COLO829 (cell line): ENCODE data around the gene TMX2.
"Not testable (repeated sequence)": the region's sequence is repeated elsewhere in the genome, so short reads cannot be mapped to it uniquely, and the experiment has no call there.

Source experiments
- DNase-seq: peaks from one replicate; pipeline ENCODE4 v3.0.0; 2012; ENCODE audit warnings: low spot score

The TMX2 gene

DNA sequence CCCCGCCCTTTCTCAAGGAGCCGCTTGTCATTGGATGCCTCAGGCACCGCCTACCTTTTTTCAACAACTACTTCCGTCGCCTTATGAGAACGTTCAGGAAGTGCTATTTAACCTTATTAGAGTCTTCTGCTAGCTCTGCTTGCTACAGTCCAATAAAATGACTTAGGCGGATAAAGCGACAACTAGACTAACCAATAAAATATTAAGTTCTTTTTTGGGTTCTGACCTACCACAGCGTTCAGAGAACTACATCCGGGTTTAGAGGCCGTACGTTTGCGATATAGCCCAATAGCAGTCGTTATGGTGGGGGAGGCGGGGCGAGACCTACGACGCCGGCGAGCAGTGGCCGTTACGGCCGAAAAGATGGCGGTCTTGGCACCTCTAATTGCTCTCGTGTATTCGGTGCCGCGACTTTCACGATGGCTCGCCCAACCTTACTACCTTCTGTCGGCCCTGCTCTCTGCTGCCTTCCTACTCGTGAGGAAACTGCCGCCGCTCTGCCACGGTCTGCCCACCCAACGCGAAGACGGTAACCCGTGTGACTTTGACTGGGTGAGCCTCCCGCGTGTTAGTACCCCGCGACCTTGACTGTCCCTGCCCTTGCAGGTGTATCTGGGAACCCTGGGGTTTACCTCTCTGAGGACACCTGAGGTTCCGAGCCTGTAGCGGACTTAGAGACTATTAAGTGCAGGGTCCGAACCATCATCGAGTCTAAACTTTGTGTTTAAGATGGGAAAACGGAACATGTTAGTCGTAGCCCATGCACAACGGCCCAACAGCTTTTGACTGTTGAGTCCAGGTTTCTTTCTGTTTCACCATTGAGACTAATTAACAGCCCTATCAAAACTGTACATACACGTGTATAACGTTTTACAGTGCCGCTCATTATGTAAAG, at the start of gene TMX2:
Gene TMX2, plus strand, starts transcription at position 338 of the 895 bp plus-strand sequence. Its CDS starts 26 bp downstream, at position 364.
- DNase-seq = peak; percentile 94

- DNase-seq = no peak
These were observed 49.5 kb upstream of the TMX2 start for GRCh38 chr11:57662893-57663292.

GRCh38 chr11:57663975-57664374, 48.4 kb upstream of the TMX2 start:
- DNase-seq = no peak

- DNase-seq = peak; percentile 97
These were observed 45.2 kb upstream of the TMX2 start for GRCh38 chr11:57667117-57667735.

DNA sequence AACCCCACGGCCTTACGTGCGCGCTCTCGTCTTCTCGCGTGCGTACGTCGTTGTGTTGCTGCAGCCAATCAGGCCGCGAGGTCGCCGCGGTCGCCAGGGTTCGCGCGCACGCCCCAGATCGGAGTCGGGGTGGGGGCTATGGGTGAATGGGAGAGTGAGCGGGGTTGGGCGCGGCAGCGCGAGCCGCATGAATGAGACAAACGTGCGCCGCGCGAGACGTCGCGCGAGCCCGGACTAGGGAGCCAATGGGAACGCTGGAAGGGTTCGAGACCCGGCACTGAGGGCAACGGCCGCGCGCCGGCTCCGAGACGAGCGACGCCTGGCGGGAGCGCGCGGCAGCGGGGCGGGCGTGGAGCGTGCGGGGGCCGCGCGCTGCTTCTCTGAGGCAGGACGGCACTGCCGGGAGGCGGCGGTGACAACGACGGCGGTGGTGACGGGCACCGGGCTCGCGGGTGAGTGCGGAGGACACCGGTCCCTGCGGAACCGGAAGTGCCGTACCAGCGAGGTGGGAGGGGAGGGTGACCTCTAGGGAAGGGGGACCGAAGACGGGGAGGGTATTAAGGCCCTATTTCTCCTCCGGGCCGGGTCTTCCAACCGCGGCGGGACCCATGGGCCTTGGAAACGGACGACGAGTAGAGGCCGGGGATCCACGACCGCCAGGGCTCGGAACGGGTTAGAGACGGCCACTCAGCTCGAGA, 44.5 kb upstream of the TMX2 start, which contains the start of gene ZDHHC5:
Gene ZDHHC5, plus strand, starts transcription at position 379 of the 698 bp plus-strand sequence. CDS start 4,977 bp downstream, outside the sequence.
- DNase-seq = peak; percentile 98

DNA sequence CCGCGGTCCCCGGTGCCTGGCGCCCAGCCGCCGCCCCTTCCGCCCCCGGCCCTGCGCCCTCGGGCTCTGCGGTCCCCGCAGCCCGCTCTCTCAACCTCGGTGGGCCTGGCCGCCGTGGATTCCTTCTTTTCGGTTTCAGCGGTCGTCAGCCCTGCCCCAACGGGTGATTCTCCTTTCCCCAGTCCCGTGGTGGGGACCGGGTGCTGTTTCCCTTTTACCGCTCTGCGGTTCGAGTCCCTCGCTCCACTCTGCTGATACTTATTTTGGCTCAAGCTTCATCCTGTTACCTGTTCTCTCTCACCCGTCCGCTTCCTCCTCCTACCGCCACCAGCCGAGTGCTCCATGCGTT, 44.0 kb upstream of the TMX2 start:
- DNase-seq = no peak

GRCh38 chr11:57674251-57674650, 38.1 kb upstream of the TMX2 start:
- DNase-seq = no peak

GRCh38 chr11:57675176-57675941, 37.0 kb upstream of the TMX2 start:
- no peak for DNase-seq

- no peak for DNase-seq
These were observed 33.0 kb upstream of the TMX2 start for GRCh38 chr11:57679396-57679795.

- no peak for DNase-seq
These were observed 31.9 kb upstream of the TMX2 start for GRCh38 chr11:57680552-57680874.

DNA sequence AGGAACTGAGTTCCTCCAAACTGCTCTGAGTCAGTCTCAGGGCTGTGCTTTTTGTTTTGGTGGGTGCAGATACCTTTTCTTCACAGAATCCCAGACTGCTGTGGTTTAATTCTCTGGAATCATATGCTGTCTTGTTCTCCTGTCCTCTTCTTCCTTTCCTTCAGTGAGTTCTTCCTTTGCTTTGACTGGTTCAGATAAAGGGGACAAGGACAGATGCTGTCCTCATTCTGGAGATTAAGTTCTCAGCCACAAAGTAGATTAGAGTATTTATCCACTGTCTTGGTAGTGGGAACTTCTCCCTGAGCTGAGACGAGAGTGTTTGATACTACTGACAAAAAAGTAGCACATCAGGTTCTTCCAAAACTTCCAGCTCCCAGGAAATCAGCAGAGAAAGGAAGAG, 31.2 kb upstream of the TMX2 start:
- no peak for DNase-seq

DNA sequence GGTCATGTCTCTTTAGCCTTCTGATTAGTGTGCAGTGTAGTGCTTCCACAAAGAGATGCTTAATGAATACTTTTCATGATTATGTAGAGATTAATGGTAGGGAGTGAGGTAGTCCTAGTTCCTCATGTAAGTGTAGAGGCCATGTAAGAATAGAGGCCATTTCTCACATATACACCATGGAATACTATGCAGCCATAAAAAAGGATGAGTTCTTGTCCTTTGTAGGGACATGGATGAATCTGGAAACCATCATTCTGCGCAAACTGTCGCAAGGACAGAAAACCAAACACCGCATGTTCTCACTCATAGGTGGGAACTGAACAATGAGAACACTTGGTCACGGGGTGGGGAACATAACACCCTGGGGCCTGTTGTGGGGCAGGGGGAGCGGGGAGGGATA, 21.9 kb upstream of the TMX2 start:
- DNase-seq = not testable (repeated sequence)

DNA sequence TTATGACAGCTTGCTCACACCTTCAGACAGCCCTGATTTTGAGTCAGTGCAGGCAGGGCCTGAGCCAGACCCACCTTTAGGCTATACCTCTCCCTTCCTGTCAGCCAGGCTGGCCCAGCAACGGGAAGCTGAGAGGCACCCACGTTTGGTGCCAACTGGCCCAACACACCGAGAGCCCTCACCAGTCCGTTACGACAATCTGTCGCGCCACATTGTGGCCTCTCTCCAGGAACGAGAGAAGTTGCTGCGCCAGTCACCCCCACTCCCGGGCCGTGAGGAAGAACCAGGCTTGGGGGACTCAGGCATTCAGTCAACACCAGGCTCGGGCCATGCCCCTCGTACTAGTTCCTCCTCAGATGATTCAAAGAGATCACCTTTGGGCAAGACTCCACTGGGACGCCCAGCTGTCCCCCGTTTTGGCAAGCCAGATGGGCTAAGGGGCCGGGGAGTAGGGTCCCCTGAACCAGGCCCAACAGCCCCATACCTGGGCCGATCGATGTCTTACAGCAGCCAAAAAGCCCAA, 13.5 kb upstream of the TMX2 start:
- DNase-seq = no peak

GRCh38 chr11:57699813-57700212, 12.6 kb upstream of the TMX2 start:
- no peak for DNase-seq

DNA sequence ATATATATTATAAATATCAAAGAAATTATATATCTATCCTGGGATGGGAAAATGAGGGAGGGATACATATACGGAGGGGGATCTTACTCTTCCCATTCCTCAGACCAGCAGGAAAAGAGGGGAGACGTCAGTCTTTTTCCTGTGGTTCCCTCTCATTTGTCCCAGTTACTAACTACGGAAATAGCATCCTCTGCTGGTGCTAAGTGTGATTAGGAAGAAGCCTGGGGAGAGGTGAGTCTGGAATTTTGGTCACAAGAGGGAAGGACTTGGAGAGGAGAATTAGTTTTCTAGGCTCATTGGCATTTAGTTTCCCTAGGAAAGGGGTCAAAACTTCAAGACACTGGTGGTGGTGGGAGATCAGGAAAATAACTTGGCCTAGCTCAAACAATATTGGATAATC, 12.0 kb upstream of the TMX2 start:
- DNase-seq = no peak

GRCh38 chr11:57703341-57703740, 9.1 kb upstream of the TMX2 start:
- DNase-seq = no peak

- no peak for DNase-seq
These were observed 7.5 kb upstream of the TMX2 start for GRCh38 chr11:57704932-57705331.

- not testable (repeated sequence) for DNase-seq
These were observed 7.0 kb upstream of the TMX2 start for GRCh38 chr11:57705432-57705831.

DNA sequence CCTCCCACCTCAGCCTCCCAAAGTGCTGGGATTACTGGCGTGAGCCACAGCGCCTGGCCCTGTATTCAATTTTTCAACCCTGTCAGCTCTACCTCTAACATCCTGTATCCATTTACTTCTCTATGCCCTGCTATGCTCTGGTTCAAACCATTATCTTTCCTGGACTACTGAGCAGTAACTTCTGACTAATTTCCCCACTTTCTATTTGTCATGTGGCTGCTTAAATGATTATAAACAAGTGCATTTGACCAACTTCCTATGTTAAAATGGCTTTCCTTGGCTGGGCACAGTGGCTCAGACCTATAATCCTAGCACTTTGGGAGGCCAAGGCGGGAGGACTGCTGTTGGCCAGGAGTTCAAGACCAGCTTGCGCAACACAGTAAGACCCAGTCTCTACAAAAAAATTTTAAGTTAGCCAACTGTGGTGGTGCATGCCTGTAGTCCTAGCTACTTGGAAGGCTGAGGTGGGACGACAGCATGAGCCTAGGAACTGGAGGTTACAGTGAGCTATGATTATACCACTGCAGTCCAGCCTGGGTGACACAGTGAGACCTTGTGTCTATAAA, 2.5 kb upstream of the TMX2 start:
- DNase-seq = no peak

DNA sequence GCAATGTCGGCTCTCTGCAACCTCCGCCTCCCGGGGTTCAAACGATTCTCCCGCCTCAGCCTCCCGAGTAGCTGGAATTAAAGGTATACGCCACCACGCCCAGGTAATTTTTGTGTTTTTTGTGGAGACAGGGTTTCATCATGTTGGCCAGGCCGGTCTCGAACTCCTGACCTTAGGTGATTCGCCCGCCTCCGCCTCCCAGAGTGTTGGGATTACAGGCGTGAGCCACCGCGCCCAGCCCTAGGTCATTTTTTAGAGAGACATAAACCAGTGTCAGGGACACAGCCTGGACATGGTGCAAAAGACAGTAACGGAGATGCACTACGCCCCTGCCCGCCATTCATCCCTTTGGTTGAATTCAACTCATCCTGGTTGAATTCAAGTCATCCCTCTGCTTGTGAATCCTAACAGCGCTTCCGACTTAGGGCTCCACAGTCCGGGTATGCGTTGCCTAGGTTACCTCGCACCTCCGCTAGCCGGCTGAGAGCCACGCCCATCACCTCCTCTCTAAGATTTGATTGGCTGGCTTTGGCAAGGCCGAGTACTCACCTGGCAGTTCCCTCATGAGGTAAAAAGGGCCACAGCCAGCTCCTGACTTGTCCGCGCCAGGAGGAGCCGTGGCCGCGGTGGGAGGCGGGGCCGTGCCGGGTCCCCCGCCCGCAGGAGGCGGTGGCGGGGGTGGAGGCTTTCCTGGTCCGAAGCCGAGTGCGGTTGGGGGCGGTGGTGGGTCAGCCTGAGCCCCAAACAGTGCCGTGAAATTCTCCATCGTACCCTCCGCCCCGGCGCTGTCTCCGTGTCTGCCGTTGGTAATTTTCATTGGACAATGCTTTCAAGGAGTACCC, 758 bp upstream of the TMX2 start, which contains the start of gene MED19:
Gene MED19, minus strand, starts transcription at position 802 of the 842 bp plus-strand sequence. Its CDS starts 36 bp downstream, at position 766.
- peak; percentile 63 for DNase-seq
